GM18870 (cell line): ENCODE data around the gene C19orf81.

Experiments
- ATAC-seq: cut with Tn5 transposase; IDR thresholded peaks from one replicate; pipeline ENCODE4 v1.9.1; 2021; ENCODE audit warnings: moderate library complexity; ENCODE audit not compliant: unreplicated experiment

Gene C19orf81

GRCh38 chr19:50678323-50678722 is 29.1 kb downstream of the C19orf81 start:
- no peak for ATAC-seq

GRCh38 chr19:50679177-50680125 is 30.2 kb downstream of the C19orf81 start:
- no peak for ATAC-seq

GRCh38 chr19:50686310-50687032 is 37.2 kb downstream of the C19orf81 start:
- no peak for ATAC-seq

GRCh38 chr19:50688766-50689165 is 39.5 kb downstream of the C19orf81 start:
- no peak for ATAC-seq

- ATAC-seq = no peak
These were observed 41.2 kb downstream of the C19orf81 start for GRCh38 chr19:50690439-50690838.

- no peak for ATAC-seq
These were observed 44.1 kb downstream of the C19orf81 start for GRCh38 chr19:50693064-50693975.

- no peak for ATAC-seq
These were observed 45.5 kb downstream of the C19orf81 start for GRCh38 chr19:50694815-50695145.

- no peak for ATAC-seq
These were observed 46.2 kb downstream of the C19orf81 start for GRCh38 chr19:50695251-50696093.

GRCh38 chr19:50696094-50696483 is 46.8 kb downstream of the C19orf81 start:
- ATAC-seq = no peak

GRCh38 chr19:50697414-50698124 is 48.3 kb downstream of the C19orf81 start:
- no peak for ATAC-seq

GRCh38 chr19:50701367-50701985 is 52.2 kb downstream of the C19orf81 start:
- ATAC-seq = no peak

GRCh38 chr19:50702158-50702870 is 53.1 kb downstream of the C19orf81 start:
- ATAC-seq = no peak

GRCh38 chr19:50702871-50703829 is 53.9 kb downstream of the C19orf81 start:
- ATAC-seq = no peak

GRCh38 chr19:50703915-50704796 is 54.9 kb downstream of the C19orf81 start:
- ATAC-seq = no peak

- no peak for ATAC-seq
These were observed 56.3 kb downstream of the C19orf81 start for GRCh38 chr19:50705422-50706019.

- no peak for ATAC-seq
These were observed 57.1 kb downstream of the C19orf81 start for GRCh38 chr19:50706387-50706786.
